Thyroid gland (tissue), 4 donors: ENCODE data around the gene HIVEP3. TPM values are rescaled to one million over a fixed set of nuclear protein-coding genes. Genes with fewer than 3 reads are reported as not detected.

Source experiments
- DNase-seq, 2 donors: peaks; one replicate each; pipeline ENCODE4 v3.0.0-alpha.2; 2019
- H3K27ac ChIP-seq, 3 donors: fragments of 200-600 bp; sonication (generic); 1 replicate in 2 of 3; 2 replicates in 1 of 3; pipeline ENCODE4 v1.5.1; 2016 to 2019; ENCODE audit warnings: mild to moderate bottlenecking in 1 of 3, moderate library complexity in 1 of 3
- H3K27me3 ChIP-seq: fragments of 200-600 bp; sonication (generic); one replicate; pipeline ENCODE4 v1.5.1; 2019
- H3K36me3 ChIP-seq, 2 donors: fragments of 200-600 bp; sonication (generic); one replicate each; pipeline ENCODE4 v1.5.1; 2016 to 2019
- H3K4me1 ChIP-seq, 2 donors: fragments of 200-600 bp; sonication (generic); one replicate each; pipeline ENCODE4 v1.5.1; 2017 to 2019
- H3K4me3 ChIP-seq, 3 donors: fragments of 200-600 bp; sonication (generic); replicated peaks in 1 of 3; 1 replicate in 2 of 3; 2 replicates in 1 of 3; pipeline ENCODE4 v1.5.1; 2016; ENCODE audit warnings: mild to moderate bottlenecking in 1 of 3
- H3K9me3 ChIP-seq: fragments of 200-600 bp; sonication (generic); one replicate; pipeline ENCODE4 v1.5.1; 2017
- POLR2A ChIP-seq, 2 donors: fragments of 450-650 bp; IDR thresholded peaks; one replicate each; pipeline ENCODE4 v1.6.1; 2017; ENCODE audit warnings: antibody characterized with exemption in 2 of 2, mild to moderate bottlenecking in 2 of 2, moderate library complexity in 1 of 2
- WGBS, 2 donors: methylation state at CpG; one replicate each; pipeline ENCODE4 v1.1.5; 2017; 5-methylcytosine and 5-hydroxymethylcytosine counted together
- intact Hi-C: fragments of 100-400 bp; cut with DNase I; formaldehyde crosslinking; loops from one replicate; pipeline ENCODE4 v1.15.1; 2023
- total RNA-seq, 4 donors: library from RNA; depleted of rRNA; stranded (reverse); fragments of >200 nt; gene quantifications; one replicate each; pipeline ENCODE4 v1.2.3, GENCODE V29; 2016
- TF ChIP-seq, protein P1 (sequence below), 6 experiments: fragments of 200-600 bp in 3 of 6; fragments of 450-650 bp in 3 of 6; sonication (generic) in 3 of 6; IDR thresholded peaks; one replicate each; pipeline ENCODE4 v1.5.1; 2016 to 2019; ENCODE audit warnings: antibody characterized with exemption in 6 of 6, mild to moderate bottlenecking in 2 of 6, inconsistent platforms in 1 of 6, moderate library complexity in 1 of 6

The HIVEP3 gene
- total RNA-seq, 4 donors from 2014 or later = 9.7 to 13.5 (median 12.5) TPM

GRCh38 chr1:41598325-41598724, 320.4 kb downstream of the HIVEP3 start:
- no peak for DNase-seq
- Histone ChIP-seq H3K27me3 (no peaks in the 10 kb centered on the region), H3K4me1 (no peaks in the 10 kb centered on the region), H3K4me3 (no peak overlapping the region), H3K36me3 (no peaks in the 10 kb centered on the region), H3K27ac (no peak overlapping the region), H3K9me3 (no peaks in the 10 kb centered on the region)
- intact Hi-C loops = no loop called here
- TF ChIP-seq POLR2A (IDR thresholded peaks at IDR 0.05) = no peak
- TF ChIP-seq, protein P1, sequence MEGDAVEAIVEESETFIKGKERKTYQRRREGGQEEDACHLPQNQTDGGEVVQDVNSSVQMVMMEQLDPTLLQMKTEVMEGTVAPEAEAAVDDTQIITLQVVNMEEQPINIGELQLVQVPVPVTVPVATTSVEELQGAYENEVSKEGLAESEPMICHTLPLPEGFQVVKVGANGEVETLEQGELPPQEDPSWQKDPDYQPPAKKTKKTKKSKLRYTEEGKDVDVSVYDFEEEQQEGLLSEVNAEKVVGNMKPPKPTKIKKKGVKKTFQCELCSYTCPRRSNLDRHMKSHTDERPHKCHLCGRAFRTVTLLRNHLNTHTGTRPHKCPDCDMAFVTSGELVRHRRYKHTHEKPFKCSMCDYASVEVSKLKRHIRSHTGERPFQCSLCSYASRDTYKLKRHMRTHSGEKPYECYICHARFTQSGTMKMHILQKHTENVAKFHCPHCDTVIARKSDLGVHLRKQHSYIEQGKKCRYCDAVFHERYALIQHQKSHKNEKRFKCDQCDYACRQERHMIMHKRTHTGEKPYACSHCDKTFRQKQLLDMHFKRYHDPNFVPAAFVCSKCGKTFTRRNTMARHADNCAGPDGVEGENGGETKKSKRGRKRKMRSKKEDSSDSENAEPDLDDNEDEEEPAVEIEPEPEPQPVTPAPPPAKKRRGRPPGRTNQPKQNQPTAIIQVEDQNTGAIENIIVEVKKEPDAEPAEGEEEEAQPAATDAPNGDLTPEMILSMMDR (IDR thresholded peaks at IDR 0.05) = no peak
- 95 to 99% methylated on average over 3 of the region's 3 CpGs for WGBS, 2 donors

- Histone ChIP-seq H3K27me3 (no peaks in the 10 kb centered on the region), H3K27ac (no peak overlapping the region), H3K4me1 (no peaks in the 10 kb centered on the region), H3K36me3 (no peaks in the 10 kb centered on the region), H3K9me3 (no peaks in the 10 kb centered on the region), H3K4me3 (no peak overlapping the region)
- no peak for DNase-seq
- intact Hi-C loops = no loop called here
- 95 to 98% methylated on average over 5 of the region's 5 CpGs for WGBS, 2 donors
- TF ChIP-seq, protein P1 (IDR thresholded peaks at IDR 0.05) = no peak
- no peak for TF ChIP-seq POLR2A (IDR thresholded peaks at IDR 0.05)
Measured at GRCh38 chr1:41592451-41593125, 326.1 kb downstream of the HIVEP3 start.

- DNase-seq = no peak
- no peak overlapping the region for H3K27ac ChIP-seq
- no peaks in the 10 kb centered on the region for H3K4me1 ChIP-seq
- no peaks in the 10 kb centered on the region for H3K27me3 ChIP-seq
- no peaks in the 10 kb centered on the region for H3K9me3 ChIP-seq
- no peak overlapping the region for H3K4me3 ChIP-seq
- no peaks in the 10 kb centered on the region for H3K36me3 ChIP-seq
- intact Hi-C loops = no loop called here
- TF ChIP-seq, protein P1 (IDR thresholded peaks at IDR 0.05) = no peak
- TF ChIP-seq POLR2A (IDR thresholded peaks at IDR 0.05) = no peak
- 90 to 97% methylated on average over 6 of the region's 6 CpGs for WGBS, 2 donors
Measured at GRCh38 chr1:41591891-41592290, 326.8 kb downstream of the HIVEP3 start.

DNA sequence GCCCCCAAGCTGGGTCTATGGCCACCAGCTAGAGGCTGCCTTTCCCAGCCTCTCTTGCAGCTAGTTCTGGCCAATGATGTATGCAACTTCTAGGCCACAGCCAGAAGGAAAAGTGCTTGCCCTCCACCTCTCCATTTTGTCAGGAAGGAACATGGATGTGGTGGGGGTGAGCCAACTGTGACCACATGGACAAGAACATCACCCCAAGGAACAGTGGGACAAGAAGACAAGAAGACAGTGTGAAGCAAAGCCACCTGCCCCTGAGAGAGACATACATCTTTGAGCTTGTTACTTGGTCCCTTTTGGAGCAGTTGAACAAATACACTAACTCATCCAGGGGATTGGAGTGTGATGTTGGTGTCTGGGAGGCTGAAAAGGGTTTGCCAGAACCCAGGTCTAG, 328.4 kb downstream of the HIVEP3 start:
- Histone ChIP-seq H3K4me3 (no peak overlapping the region), H3K9me3 (no peaks in the 10 kb centered on the region), H3K27ac (no peak overlapping the region), H3K4me1 (no peaks in the 10 kb centered on the region), H3K36me3 (no peaks in the 10 kb centered on the region), H3K27me3 (no peaks in the 10 kb centered on the region)
- DNase-seq = no peak
- no peak for TF ChIP-seq POLR2A (IDR thresholded peaks at IDR 0.05)
- TF ChIP-seq, protein P1 (IDR thresholded peaks at IDR 0.05) = no peak
- intact Hi-C loops = no loop called here

DNA sequence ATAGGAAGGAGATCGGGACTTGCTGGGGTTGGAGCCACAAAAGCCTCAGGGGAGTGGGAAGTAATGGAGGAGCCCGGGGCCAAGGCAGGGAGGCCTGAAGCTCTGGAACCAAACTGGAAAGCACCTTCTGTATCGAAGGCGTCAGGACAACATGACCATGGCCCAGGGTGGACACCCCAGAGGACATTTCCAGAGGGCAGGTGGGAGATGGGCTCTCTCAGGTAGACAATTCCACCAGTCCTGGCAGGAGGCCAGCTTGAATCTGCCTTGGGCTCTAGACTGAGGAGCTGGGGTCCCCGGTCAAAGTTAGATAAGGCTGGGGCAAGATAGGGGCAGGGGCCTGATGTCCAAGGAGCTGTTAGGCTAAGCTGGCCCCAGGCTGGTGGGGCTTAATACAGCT, 329.3 kb downstream of the HIVEP3 start:
- H3K4me3 ChIP-seq = no peak overlapping the region
- intact Hi-C loops = loop anchor here (10.0 kb wide), 2 partner anchors 435 to 575 kb away; partner anchors contain the start of gene GUCA2A
- H3K9me3 ChIP-seq = no peaks in the 10 kb centered on the region
- TF ChIP-seq POLR2A (IDR thresholded peaks at IDR 0.05) = no peak
- TF ChIP-seq, protein P1 (IDR thresholded peaks at IDR 0.05) = no peak
- no peak overlapping the region for H3K27ac ChIP-seq
- no peak for DNase-seq
- no peaks in the 10 kb centered on the region for H3K36me3 ChIP-seq
- 94 to 96% methylated on average over 5 of the region's 5 CpGs for WGBS, 2 donors
- H3K4me1 ChIP-seq = no peaks in the 10 kb centered on the region
- H3K27me3 ChIP-seq = no peaks in the 10 kb centered on the region
